ENCODE results near the gene LRRN3.

- TF ChIP-seq, protein P1, sequence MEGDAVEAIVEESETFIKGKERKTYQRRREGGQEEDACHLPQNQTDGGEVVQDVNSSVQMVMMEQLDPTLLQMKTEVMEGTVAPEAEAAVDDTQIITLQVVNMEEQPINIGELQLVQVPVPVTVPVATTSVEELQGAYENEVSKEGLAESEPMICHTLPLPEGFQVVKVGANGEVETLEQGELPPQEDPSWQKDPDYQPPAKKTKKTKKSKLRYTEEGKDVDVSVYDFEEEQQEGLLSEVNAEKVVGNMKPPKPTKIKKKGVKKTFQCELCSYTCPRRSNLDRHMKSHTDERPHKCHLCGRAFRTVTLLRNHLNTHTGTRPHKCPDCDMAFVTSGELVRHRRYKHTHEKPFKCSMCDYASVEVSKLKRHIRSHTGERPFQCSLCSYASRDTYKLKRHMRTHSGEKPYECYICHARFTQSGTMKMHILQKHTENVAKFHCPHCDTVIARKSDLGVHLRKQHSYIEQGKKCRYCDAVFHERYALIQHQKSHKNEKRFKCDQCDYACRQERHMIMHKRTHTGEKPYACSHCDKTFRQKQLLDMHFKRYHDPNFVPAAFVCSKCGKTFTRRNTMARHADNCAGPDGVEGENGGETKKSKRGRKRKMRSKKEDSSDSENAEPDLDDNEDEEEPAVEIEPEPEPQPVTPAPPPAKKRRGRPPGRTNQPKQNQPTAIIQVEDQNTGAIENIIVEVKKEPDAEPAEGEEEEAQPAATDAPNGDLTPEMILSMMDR (IDR thresholded peaks at IDR 0.05; ENCODE audit: borderline replicate concordance, extremely low read depth, low read length, poor library complexity, severe bottlenecking): no peak
- TF ChIP-seq EZH2 (IDR thresholded peaks at IDR 0.05; ENCODE audit: borderline replicate concordance, low read depth, low read length, severe bottlenecking): no peak
Measured at GRCh38 chr7:111132833-111133232, 41.9 kb downstream of the LRRN3 start.
